Measurements from ENCODE around the gene NR3C2.

Gene NR3C2

GRCh38 chr4:148215202-148215601, 227.0 kb downstream of the NR3C2 start:
- no peaks in the 10 kb centered on the region for H3K79me2 ChIP-seq (ENCODE audit: insufficient read depth, low read length)
- H3K4me2 ChIP-seq (ENCODE audit: insufficient read depth, low read length) = no peak overlapping the region
- H3K9me3 ChIP-seq (ENCODE audit: insufficient read depth, low read length, severe bottlenecking) = no peaks in the 10 kb centered on the region
- ATAC-seq (ENCODE audit: insufficient read depth, low read depth) = no peak
- no peak overlapping the region for H3K27ac ChIP-seq (ENCODE audit: low read length)
- no peak for DNase-seq
- H3K4me1 ChIP-seq (ENCODE audit: insufficient read depth, low read length) = peaks cover 10% of the 10 kb centered on the region
- H3K27me3 ChIP-seq (ENCODE audit: insufficient read depth, low read length, poor library complexity) = no peaks in the 10 kb centered on the region
- H2AFZ ChIP-seq (ENCODE audit: low read depth, low read length) = no peak overlapping the region
- H3K9ac ChIP-seq (ENCODE audit: low read depth, low read length) = no peak overlapping the region
- TF ChIP-seq, protein P1, sequence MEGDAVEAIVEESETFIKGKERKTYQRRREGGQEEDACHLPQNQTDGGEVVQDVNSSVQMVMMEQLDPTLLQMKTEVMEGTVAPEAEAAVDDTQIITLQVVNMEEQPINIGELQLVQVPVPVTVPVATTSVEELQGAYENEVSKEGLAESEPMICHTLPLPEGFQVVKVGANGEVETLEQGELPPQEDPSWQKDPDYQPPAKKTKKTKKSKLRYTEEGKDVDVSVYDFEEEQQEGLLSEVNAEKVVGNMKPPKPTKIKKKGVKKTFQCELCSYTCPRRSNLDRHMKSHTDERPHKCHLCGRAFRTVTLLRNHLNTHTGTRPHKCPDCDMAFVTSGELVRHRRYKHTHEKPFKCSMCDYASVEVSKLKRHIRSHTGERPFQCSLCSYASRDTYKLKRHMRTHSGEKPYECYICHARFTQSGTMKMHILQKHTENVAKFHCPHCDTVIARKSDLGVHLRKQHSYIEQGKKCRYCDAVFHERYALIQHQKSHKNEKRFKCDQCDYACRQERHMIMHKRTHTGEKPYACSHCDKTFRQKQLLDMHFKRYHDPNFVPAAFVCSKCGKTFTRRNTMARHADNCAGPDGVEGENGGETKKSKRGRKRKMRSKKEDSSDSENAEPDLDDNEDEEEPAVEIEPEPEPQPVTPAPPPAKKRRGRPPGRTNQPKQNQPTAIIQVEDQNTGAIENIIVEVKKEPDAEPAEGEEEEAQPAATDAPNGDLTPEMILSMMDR (IDR thresholded peaks at IDR 0.05; ENCODE audit: borderline replicate concordance, extremely low read depth, low read length, poor library complexity, severe bottlenecking) = no peak
- no peak for TF ChIP-seq EZH2 (IDR thresholded peaks at IDR 0.05; ENCODE audit: borderline replicate concordance, low read depth, low read length, severe bottlenecking)
- no peaks in the 10 kb centered on the region for H3K36me3 ChIP-seq (ENCODE audit: insufficient read depth, low read length)
- no peaks in the 10 kb centered on the region for H4K20me1 ChIP-seq (ENCODE audit: insufficient read depth, low read length)
- no peak overlapping the region for H3K4me3 ChIP-seq (ENCODE audit: low read depth in 1 of 2, low read length in 2 of 2)

DNA sequence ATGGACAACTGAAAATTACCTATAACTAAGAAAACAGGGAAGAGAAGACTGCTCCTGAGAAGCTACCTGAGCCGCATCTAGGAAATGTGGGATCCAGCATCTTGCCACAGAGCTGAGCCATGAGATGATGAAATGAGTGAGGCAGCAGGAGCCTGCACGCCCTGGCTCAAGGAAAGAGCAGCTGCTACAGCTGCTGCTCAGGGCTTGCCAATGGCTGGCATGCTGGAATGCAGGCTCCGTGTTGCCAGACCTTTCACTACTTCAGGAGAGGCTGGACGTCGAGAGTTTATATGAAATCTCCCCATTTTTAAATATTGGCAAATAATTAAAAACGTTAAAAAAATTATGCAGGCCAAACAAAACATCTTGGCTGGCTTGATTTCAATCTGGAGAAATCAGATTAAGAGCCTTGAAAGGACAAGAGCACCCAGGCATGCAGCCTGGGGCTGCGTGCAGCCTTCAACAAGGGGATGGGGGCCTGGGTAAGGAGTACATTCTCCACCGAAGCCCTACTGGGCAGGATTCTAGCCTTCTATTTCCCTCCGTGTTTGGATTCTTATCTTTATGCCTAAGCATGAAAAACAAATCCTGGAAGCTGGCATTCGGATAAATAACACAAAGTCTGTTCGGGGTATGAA, 227.6 kb downstream of the NR3C2 start:
- H3K27ac ChIP-seq (ENCODE audit: low read length) = no peak overlapping the region
- H3K27me3 ChIP-seq (ENCODE audit: insufficient read depth, low read length, poor library complexity) = no peaks in the 10 kb centered on the region
- no peaks in the 10 kb centered on the region for H4K20me1 ChIP-seq (ENCODE audit: insufficient read depth, low read length)
- H3K9me3 ChIP-seq (ENCODE audit: insufficient read depth, low read length, severe bottlenecking) = no peaks in the 10 kb centered on the region
- H2AFZ ChIP-seq (ENCODE audit: low read depth, low read length) = no peak overlapping the region
- H3K36me3 ChIP-seq (ENCODE audit: insufficient read depth, low read length) = no peaks in the 10 kb centered on the region
- no peak overlapping the region for H3K4me3 ChIP-seq (ENCODE audit: low read depth in 1 of 2, low read length in 2 of 2)
- DNase-seq = no peak
- no peak for ATAC-seq (ENCODE audit: insufficient read depth, low read depth)
- no peaks in the 10 kb centered on the region for H3K79me2 ChIP-seq (ENCODE audit: insufficient read depth, low read length)
- peaks cover 10% of the 10 kb centered on the region for H3K4me1 ChIP-seq (ENCODE audit: insufficient read depth, low read length)
- no peak for TF ChIP-seq EZH2 (IDR thresholded peaks at IDR 0.05; ENCODE audit: borderline replicate concordance, low read depth, low read length, severe bottlenecking)
- TF ChIP-seq, protein P1 (IDR thresholded peaks at IDR 0.05; ENCODE audit: borderline replicate concordance, extremely low read depth, low read length, poor library complexity, severe bottlenecking) = no peak
- H3K9ac ChIP-seq (ENCODE audit: low read depth, low read length) = no peak overlapping the region
- H3K4me2 ChIP-seq (ENCODE audit: insufficient read depth, low read length) = no peak overlapping the region

- Histone ChIP-seq H2AFZ (ENCODE audit: low read depth, low read length) (no peak overlapping the region), H4K20me1 (ENCODE audit: insufficient read depth, low read length) (no peaks in the 10 kb centered on the region), H3K27me3 (ENCODE audit: insufficient read depth, low read length, poor library complexity) (no peaks in the 10 kb centered on the region), H3K27ac (ENCODE audit: low read length) (no peak overlapping the region), H3K4me3 (ENCODE audit: low read depth in 1 of 2, low read length in 2 of 2) (no peak overlapping the region), H3K9ac (ENCODE audit: low read depth, low read length) (no peak overlapping the region), H3K4me2 (ENCODE audit: insufficient read depth, low read length) (no peak overlapping the region), H3K79me2 (ENCODE audit: insufficient read depth, low read length) (no peaks in the 10 kb centered on the region), H3K4me1 (ENCODE audit: insufficient read depth, low read length) (peaks cover under 1% of the 10 kb centered on the region; the same call in 1 of the 2 replicates), H3K36me3 (ENCODE audit: insufficient read depth, low read length) (no peaks in the 10 kb centered on the region), H3K9me3 (ENCODE audit: insufficient read depth, low read length, severe bottlenecking) (no peaks in the 10 kb centered on the region)
- no peak for ATAC-seq (ENCODE audit: insufficient read depth, low read depth)
- no peak for DNase-seq
- TF ChIP-seq EZH2 (IDR thresholded peaks at IDR 0.05; ENCODE audit: borderline replicate concordance, low read depth, low read length, severe bottlenecking) = no peak
- TF ChIP-seq, protein P1 (IDR thresholded peaks at IDR 0.05; ENCODE audit: borderline replicate concordance, extremely low read depth, low read length, poor library complexity, severe bottlenecking) = no peak
These were observed 230.7 kb downstream of the NR3C2 start for GRCh38 chr4:148211533-148211932.
